Neural progenitor cell (in vitro differentiated cells): ENCODE results near the gene HPSE2. TPM values are rescaled to one million over a fixed set of nuclear protein-coding genes. Genes with fewer than 3 reads are reported as not detected.

Source experiments
- DNase-seq: peaks from one replicate; pipeline ENCODE4 v3.0.0-alpha.2; 2016; ENCODE audit warnings: low spot score
- H2AFZ ChIP-seq: fragments of 200-600 bp; sonication (generic); replicated peaks from 2 replicates; pipeline ENCODE4 v1.6.1; 2016; ENCODE audit warnings: antibody characterized with exemption
- H3F3A ChIP-seq: fragments of 200-600 bp; sonication (generic); 2 replicates; pipeline ENCODE4 v1.6.1; 2016; ENCODE audit warnings: antibody characterized with exemption, low read depth
- H3K27ac ChIP-seq: fragments of 200-600 bp; sonication (generic); 2 replicates; pipeline ENCODE4 v1.5.1; 2016; ENCODE audit warnings: mild to moderate bottlenecking
- H3K27me3 ChIP-seq: fragments of 200-600 bp; sonication (generic); 2 replicates; pipeline ENCODE4 v1.6.1; 2016; ENCODE audit warnings: mild to moderate bottlenecking, moderate library complexity
- H3K36me3 ChIP-seq: fragments of 200-600 bp; sonication (generic); 2 replicates; pipeline ENCODE4 v1.5.1; 2016
- H3K4me1 ChIP-seq: fragments of 200-600 bp; sonication (generic); 2 replicates; pipeline ENCODE4 v1.6.1; 2016; ENCODE audit warnings: mixed run types
- H3K4me2 ChIP-seq: fragments of 200-600 bp; sonication (generic); 2 replicates; pipeline ENCODE4 v1.6.1; 2016
- H3K4me3 ChIP-seq: fragments of 200-600 bp; sonication (generic); 2 replicates; pipeline ENCODE4 v1.5.1; 2016
- H3K79me2 ChIP-seq: fragments of 200-600 bp; sonication (generic); 2 replicates; pipeline ENCODE4 v1.6.1; 2016; ENCODE audit warnings: low read depth
- H3K9ac ChIP-seq: fragments of 200-600 bp; sonication (generic); 2 replicates; pipeline ENCODE4 v1.6.1; 2016
- H3K9me3 ChIP-seq: fragments of 200-600 bp; sonication (generic); 2 replicates; pipeline ENCODE4 v1.5.1; 2016; ENCODE audit warnings: low read depth
- H4K20me1 ChIP-seq: fragments of 200-600 bp; sonication (generic); 2 replicates; pipeline ENCODE4 v1.6.1; 2016; ENCODE audit warnings: low read depth
- H3K27ac Mint-ChIP-seq: 3 replicates; pipeline ENCODE4 v1.8.0; 2021; ENCODE audit warnings: mixed read lengths
- H3K27me3 Mint-ChIP-seq: 2 replicates; pipeline ENCODE4 v1.8.0; 2022; ENCODE audit warnings: low read depth, mild to moderate bottlenecking, inconsistent platforms, moderate library complexity, mixed read lengths; ENCODE audit not compliant: insufficient read depth
- H3K36me3 Mint-ChIP-seq: 3 replicates; pipeline ENCODE4 v1.8.0; 2021; ENCODE audit warnings: mixed read lengths
- H3K4me1 Mint-ChIP-seq: 3 replicates; pipeline ENCODE4 v1.8.0; 2021; ENCODE audit warnings: mixed read lengths
- H3K4me3 Mint-ChIP-seq: 3 replicates; pipeline ENCODE4 v1.8.0; 2021; ENCODE audit warnings: mild to moderate bottlenecking, moderate library complexity, mixed read lengths
- H3K9me3 Mint-ChIP-seq: 3 replicates; pipeline ENCODE4 v1.8.0; 2020; ENCODE audit warnings: mixed read lengths
- EZH2 ChIP-seq: fragments of 200-600 bp; sonication (generic); IDR thresholded peaks from 2 replicates; pipeline ENCODE4 v1.6.1; 2017; ENCODE audit warnings: antibody characterized with exemption, mild to moderate bottlenecking, moderate library complexity
- EZH2phosphoT487 ChIP-seq: fragments of 200-600 bp; sonication (generic); IDR thresholded peaks from 2 replicates; pipeline ENCODE4 v1.6.1; 2017; ENCODE audit warnings: antibody characterized with exemption
- total RNA-seq: library from RNA; depleted of rRNA; stranded (reverse); fragments of >200 nt; gene quantifications from 2 replicates; pipeline ENCODE4 v1.2.3, GENCODE V29; 2015; ENCODE audit warnings: low replicate concordance
- TF ChIP-seq, protein P1 (sequence below): fragments of 200-600 bp; sonication (generic); IDR thresholded peaks from 2 replicates; pipeline ENCODE4 v1.5.1; 2017; ENCODE audit warnings: antibody characterized with exemption, mild to moderate bottlenecking

Gene HPSE2
- total RNA-seq, 1 donor from 2014 or later: 3.4 TPM

DNA sequence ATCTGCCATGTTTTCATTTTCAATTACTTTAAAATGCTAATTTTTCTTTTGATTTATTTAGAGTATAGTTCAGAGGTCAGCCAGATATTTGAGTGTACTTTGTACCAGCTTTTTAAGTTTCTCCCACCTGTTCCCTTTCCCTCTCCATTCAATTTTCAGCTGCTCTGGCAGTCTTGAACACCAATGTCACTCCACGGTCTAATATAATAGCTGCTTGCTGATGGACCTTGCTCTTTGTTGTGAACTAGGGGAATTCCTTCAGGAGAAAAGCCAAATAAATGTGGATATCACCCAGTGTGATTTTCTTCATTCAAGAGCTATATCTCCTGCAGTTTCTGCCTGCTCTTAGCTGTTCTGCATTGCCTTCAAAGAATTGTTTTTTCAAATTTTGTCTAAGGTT is 785.0 kb downstream of the HPSE2 start:
- peaks cover 2% of the 10 kb centered on the region for H3K27me3 Mint-ChIP-seq
- peaks cover 2% of the 10 kb centered on the region for H3K9me3 Mint-ChIP-seq
- no peaks in the 10 kb centered on the region for H3K36me3 ChIP-seq
- H2AFZ ChIP-seq: no peak overlapping the region
- H3K36me3 Mint-ChIP-seq: no peaks in the 10 kb centered on the region
- H3K4me2 ChIP-seq: no peak overlapping the region
- no peak overlapping the region for H3K9ac ChIP-seq
- peaks cover 2% of the 10 kb centered on the region for H3K4me1 ChIP-seq
- H3K4me3 Mint-ChIP-seq: no peak overlapping the region
- no peaks in the 10 kb centered on the region for H4K20me1 ChIP-seq
- H3K27ac Mint-ChIP-seq: no peak overlapping the region
- H3K4me3 ChIP-seq: no peak overlapping the region
- no peaks in the 10 kb centered on the region for H3K27me3 ChIP-seq
- H3K79me2 ChIP-seq: no peaks in the 10 kb centered on the region
- peaks cover 6% of the 10 kb centered on the region for H3K4me1 Mint-ChIP-seq
- H3K27ac ChIP-seq: no peak overlapping the region
- TF ChIP-seq EZH2: no peak
- TF ChIP-seq, protein P1, sequence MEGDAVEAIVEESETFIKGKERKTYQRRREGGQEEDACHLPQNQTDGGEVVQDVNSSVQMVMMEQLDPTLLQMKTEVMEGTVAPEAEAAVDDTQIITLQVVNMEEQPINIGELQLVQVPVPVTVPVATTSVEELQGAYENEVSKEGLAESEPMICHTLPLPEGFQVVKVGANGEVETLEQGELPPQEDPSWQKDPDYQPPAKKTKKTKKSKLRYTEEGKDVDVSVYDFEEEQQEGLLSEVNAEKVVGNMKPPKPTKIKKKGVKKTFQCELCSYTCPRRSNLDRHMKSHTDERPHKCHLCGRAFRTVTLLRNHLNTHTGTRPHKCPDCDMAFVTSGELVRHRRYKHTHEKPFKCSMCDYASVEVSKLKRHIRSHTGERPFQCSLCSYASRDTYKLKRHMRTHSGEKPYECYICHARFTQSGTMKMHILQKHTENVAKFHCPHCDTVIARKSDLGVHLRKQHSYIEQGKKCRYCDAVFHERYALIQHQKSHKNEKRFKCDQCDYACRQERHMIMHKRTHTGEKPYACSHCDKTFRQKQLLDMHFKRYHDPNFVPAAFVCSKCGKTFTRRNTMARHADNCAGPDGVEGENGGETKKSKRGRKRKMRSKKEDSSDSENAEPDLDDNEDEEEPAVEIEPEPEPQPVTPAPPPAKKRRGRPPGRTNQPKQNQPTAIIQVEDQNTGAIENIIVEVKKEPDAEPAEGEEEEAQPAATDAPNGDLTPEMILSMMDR: no peak
- TF ChIP-seq EZH2phosphoT487: no peak
- no peak for DNase-seq
- H3K9me3 ChIP-seq: no peaks in the 10 kb centered on the region
- peaks cover 11% of the 10 kb centered on the region for H3F3A ChIP-seq

DNA sequence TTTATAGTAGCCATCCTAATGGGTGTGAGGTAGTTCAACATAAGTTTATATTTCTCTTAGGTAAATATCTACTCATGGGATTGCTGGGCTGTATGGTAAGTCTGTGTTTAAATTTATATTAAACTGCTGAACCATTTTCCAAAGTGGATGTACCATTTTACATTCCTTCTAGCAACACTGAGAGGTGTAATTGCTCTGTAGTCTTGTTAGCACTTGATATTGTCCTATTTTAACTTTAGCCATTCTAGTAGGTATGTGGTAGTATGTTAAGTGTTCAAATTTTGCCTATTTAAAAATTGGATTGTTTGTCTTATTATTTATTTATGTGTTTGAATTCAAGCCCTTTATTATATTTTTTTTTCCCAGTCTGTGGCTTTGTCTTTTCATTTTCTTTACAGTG is 786.4 kb downstream of the HPSE2 start:
- no peak overlapping the region for H3K4me3 Mint-ChIP-seq
- no peak overlapping the region for H3K27ac Mint-ChIP-seq
- peaks cover 2% of the 10 kb centered on the region for H3K27me3 Mint-ChIP-seq
- Histone ChIP-seq H3K9ac (no peak overlapping the region), H4K20me1 (no peaks in the 10 kb centered on the region), H3K79me2 (no peaks in the 10 kb centered on the region), H3F3A (peaks cover 7% of the 10 kb centered on the region), H3K4me1 (no peaks in the 10 kb centered on the region), H3K4me2 (no peak overlapping the region), H3K27ac (no peak overlapping the region), H2AFZ (no peak overlapping the region), H3K36me3 (no peaks in the 10 kb centered on the region), H3K9me3 (no peaks in the 10 kb centered on the region), H3K27me3 (no peaks in the 10 kb centered on the region), H3K4me3 (no peak overlapping the region)
- TF ChIP-seq, protein P1: no peak
- TF ChIP-seq EZH2phosphoT487 (no peak), EZH2 (no peak)
- H3K4me1 Mint-ChIP-seq: peaks cover 5% of the 10 kb centered on the region
- no peak for DNase-seq
- no peaks in the 10 kb centered on the region for H3K36me3 Mint-ChIP-seq
- peaks cover 2% of the 10 kb centered on the region for H3K9me3 Mint-ChIP-seq

DNA sequence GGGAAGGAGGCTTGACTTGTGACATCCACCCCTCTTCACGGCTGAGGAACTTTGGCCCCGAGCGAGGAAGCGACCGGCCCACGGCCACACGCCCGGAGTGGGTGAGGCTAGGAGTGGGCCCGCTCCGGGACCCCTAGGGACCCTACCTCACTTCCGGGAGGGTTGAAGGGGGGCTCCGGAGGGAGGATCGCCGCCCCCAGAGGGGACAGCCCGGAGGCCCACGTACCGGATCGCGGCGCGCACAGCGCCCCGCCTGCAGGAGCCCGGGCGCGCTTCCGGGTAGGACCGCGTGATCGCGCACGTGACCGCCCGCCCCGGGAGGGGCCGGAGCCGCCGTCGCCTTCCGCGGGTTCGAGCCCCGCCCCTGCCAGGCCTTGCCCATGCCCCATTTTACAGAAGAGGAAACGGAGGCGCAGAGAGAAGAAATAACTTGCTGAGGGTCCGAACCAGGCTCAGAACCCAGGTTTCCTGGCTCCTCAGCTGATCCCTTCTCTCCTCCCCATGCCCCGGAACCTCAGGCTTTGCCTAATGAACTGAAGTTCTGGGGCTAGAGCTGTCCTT is 788.9 kb downstream of the HPSE2 start, which contains the start of gene HPS1:
Gene HPS1 (minus strand): TSS at position 275 of the 561 bp plus-strand sequence. CDS start 3,695 bp downstream, outside the sequence.
- peaks cover 7% of the 10 kb centered on the region for H3F3A ChIP-seq
- H4K20me1 ChIP-seq: no peaks in the 10 kb centered on the region
- H3K27me3 ChIP-seq: no peaks in the 10 kb centered on the region
- peak within 1 kb of the TSS; percentile 82 for H3K4me3 Mint-ChIP-seq
- H3K36me3 ChIP-seq: no peaks in the 10 kb centered on the region
- H3K9me3 ChIP-seq: no peaks in the 10 kb centered on the region
- H3K9me3 Mint-ChIP-seq: peaks cover 2% of the 10 kb centered on the region
- DNase-seq: peak; percentile 78
- H3K9ac ChIP-seq: no peak within 1 kb of the TSS
- H3K4me1 ChIP-seq: no peaks in the 10 kb centered on the region
- H3K4me1 Mint-ChIP-seq: peaks cover 5% of the 10 kb centered on the region
- H3K27me3 Mint-ChIP-seq: peaks cover 2% of the 10 kb centered on the region
- no peak within 1 kb of the TSS for H3K27ac ChIP-seq
- peak within 1 kb of the TSS; percentile 72 for H3K4me3 ChIP-seq
- H3K79me2 ChIP-seq: no peaks in the 10 kb centered on the region
- peak within 1 kb of the TSS; percentile 19 for H3K27ac Mint-ChIP-seq
- H3K36me3 Mint-ChIP-seq: peaks cover 10% of the 10 kb centered on the region
- peak within 1 kb of the TSS; percentile 98 for H2AFZ ChIP-seq
- TF ChIP-seq, protein P1: peak; percentile 14
- TF ChIP-seq EZH2 (no peak), EZH2phosphoT487 (no peak)
- peak within 1 kb of the TSS; percentile 76 for H3K4me2 ChIP-seq
